H9 (cell line): ENCODE measurements around the gene OAF. TPM values are rescaled to one million over a fixed set of nuclear protein-coding genes. Genes with fewer than 3 reads are reported as not detected.
"Not testable (repeated sequence)": the region's sequence is repeated elsewhere in the genome, so short reads cannot be mapped to it uniquely, and the experiment has no call there.

Experiments used
- DNase-seq: peaks from one replicate; pipeline ENCODE4 v3.0.0-alpha.2; 2017
- H2AFZ ChIP-seq: one replicate; pipeline ENCODE4 v1.6.1; 2013; ENCODE audit warnings: mild to moderate bottlenecking, low read length, control low read depth, moderate library complexity
- H2AK5ac ChIP-seq: 2 replicates; pipeline ENCODE4 v1.6.1; 2013; ENCODE audit warnings: low read length, control low read depth, mixed read lengths; ENCODE audit not compliant: insufficient read length
- H2BK120ac ChIP-seq: one replicate; pipeline ENCODE4 v1.6.1; 2013; ENCODE audit warnings: low read depth, mild to moderate bottlenecking, low read length, control low read depth, inconsistent platforms; ENCODE audit not compliant: poor library complexity, severe bottlenecking
- H2BK12ac ChIP-seq: 2 replicates; pipeline ENCODE4 v1.6.1; 2013; ENCODE audit warnings: low read length, control low read depth, mixed read lengths, low read depth; ENCODE audit not compliant: insufficient read length
- H2BK15ac ChIP-seq: 2 replicates; pipeline ENCODE4 v1.6.1; 2013; ENCODE audit warnings: low read depth, low read length, control low read depth
- H2BK20ac ChIP-seq: one replicate; pipeline ENCODE4 v1.6.1; 2013; ENCODE audit warnings: low read depth, mild to moderate bottlenecking, low read length, control low read depth, inconsistent platforms; ENCODE audit not compliant: poor library complexity, severe bottlenecking
- H2BK5ac ChIP-seq: 2 replicates; pipeline ENCODE4 v1.6.1; 2013; ENCODE audit warnings: low read length, control low read depth, mixed read lengths; ENCODE audit not compliant: insufficient read length
- H3K14ac ChIP-seq: 2 replicates; pipeline ENCODE4 v1.6.1; 2013; ENCODE audit warnings: low read length, control low read depth; ENCODE audit not compliant: insufficient read depth
- H3K18ac ChIP-seq: 2 replicates; pipeline ENCODE4 v1.6.1; 2013; ENCODE audit warnings: low read depth, mild to moderate bottlenecking, mixed read lengths, low read length, control low read depth; ENCODE audit not compliant: insufficient read length
- H3K23ac ChIP-seq: 2 replicates; pipeline ENCODE4 v1.6.1; 2013; ENCODE audit warnings: low read length, control low read depth, mixed read lengths, low read depth; ENCODE audit not compliant: insufficient read length
- H3K23me2 ChIP-seq: 2 replicates; pipeline ENCODE4 v1.6.1; 2013; ENCODE audit warnings: low read depth, mild to moderate bottlenecking, mixed read lengths, low read length, control low read depth; ENCODE audit not compliant: insufficient read length, poor library complexity, severe bottlenecking
- H3K27ac ChIP-seq: 2 replicates; pipeline ENCODE4 v1.5.1; 2013; ENCODE audit warnings: low read length, control low read depth, mixed read lengths, low read depth; ENCODE audit not compliant: insufficient read length
- H3K27me3 ChIP-seq: 2 replicates; pipeline ENCODE4 v1.6.1; 2013; ENCODE audit warnings: low read length, control low read depth, inconsistent platforms; ENCODE audit not compliant: insufficient read depth
- H3K4ac ChIP-seq: 2 replicates; pipeline ENCODE4 v1.6.1; 2013; ENCODE audit warnings: low read depth, mild to moderate bottlenecking, control low read depth, inconsistent platforms, low read length, moderate library complexity
- H3K4me1 ChIP-seq: 2 replicates; pipeline ENCODE4 v1.6.1; 2013; ENCODE audit warnings: low read length, control low read depth, inconsistent platforms; ENCODE audit not compliant: insufficient read depth
- H3K4me2 ChIP-seq: 2 replicates; pipeline ENCODE4 v1.6.1; 2013; ENCODE audit warnings: low read length, control low read depth, mixed read lengths; ENCODE audit not compliant: insufficient read length, insufficient read depth
- H3K56ac ChIP-seq: 2 replicates; pipeline ENCODE4 v1.6.1; 2013; ENCODE audit warnings: low read depth, mild to moderate bottlenecking, mixed read lengths, low read length, control low read depth; ENCODE audit not compliant: insufficient read length
- H3K79me1 ChIP-seq: 2 replicates; pipeline ENCODE4 v1.6.1; 2013; ENCODE audit warnings: low read depth, mild to moderate bottlenecking, moderate library complexity, low read length, control low read depth, inconsistent platforms; ENCODE audit not compliant: insufficient read depth, poor library complexity, severe bottlenecking
- H3K79me2 ChIP-seq: 2 replicates; pipeline ENCODE4 v1.6.1; 2013; ENCODE audit warnings: low read length, control low read depth, inconsistent platforms; ENCODE audit not compliant: insufficient read depth
- H3K9ac ChIP-seq: 2 replicates; pipeline ENCODE4 v1.6.1; 2013; ENCODE audit warnings: low read length, control low read depth, mixed read lengths; ENCODE audit not compliant: insufficient read length; ENCODE audit errors: extremely low read depth
- H3K9me3 ChIP-seq: one replicate; pipeline ENCODE4 v1.6.1; 2013; ENCODE audit warnings: low read depth, low read length, inconsistent platforms; ENCODE audit not compliant: control insufficient read depth
- H3T11ph ChIP-seq: one replicate; pipeline ENCODE4 v1.6.1; 2013; ENCODE audit warnings: mild to moderate bottlenecking, low read length, control low read depth, inconsistent platforms
- H4K20me1 ChIP-seq: one replicate; pipeline ENCODE4 v1.6.1; 2013; ENCODE audit not compliant: control insufficient read depth, insufficient read length, insufficient read depth
- H4K5ac ChIP-seq: 2 replicates; pipeline ENCODE4 v1.6.1; 2013; ENCODE audit warnings: low read depth, mild to moderate bottlenecking, mixed read lengths, low read length, control low read depth; ENCODE audit not compliant: insufficient read length
- H4K8ac ChIP-seq: replicated peaks from 2 replicates; pipeline ENCODE4 v1.6.1; 2013; ENCODE audit warnings: low read length, control low read depth, mixed read lengths, low read depth; ENCODE audit not compliant: insufficient read length
- H4K91ac ChIP-seq: 2 replicates; pipeline ENCODE4 v1.6.1; 2013; ENCODE audit warnings: low read depth, mild to moderate bottlenecking, moderate library complexity, mixed read lengths, low read length, control low read depth; ENCODE audit not compliant: insufficient read length
- H3K27ac Mint-ChIP-seq, 3 experiments: 2 replicates in 2 of 3; 3 replicates in 1 of 3; pipeline ENCODE4 v1.8.0; 2020 to 2021; ENCODE audit warnings: mixed read lengths in 3 of 3, mild to moderate bottlenecking in 1 of 3, moderate library complexity in 1 of 3
- H3K27me3 Mint-ChIP-seq: 2 replicates; pipeline ENCODE4 v1.8.0; 2021; ENCODE audit warnings: low read depth, mild to moderate bottlenecking, moderate library complexity, mixed read lengths
- H3K36me3 Mint-ChIP-seq, 3 experiments: 2 replicates in 2 of 3; 3 replicates in 1 of 3; pipeline ENCODE4 v1.8.0; 2020 to 2021; ENCODE audit warnings: low read depth in 3 of 3, mixed read lengths in 3 of 3; ENCODE audit not compliant: insufficient read depth in 1 of 3
- H3K4me1 Mint-ChIP-seq, 2 experiments: 2 replicates each; pipeline ENCODE4 v1.8.0; 2020; ENCODE audit warnings: mixed read lengths in 2 of 2
- H3K4me3 Mint-ChIP-seq, 2 experiments: 2 replicates in 1 of 2; 3 replicates in 1 of 2; pipeline ENCODE4 v1.8.0; 2020 to 2021; ENCODE audit warnings: mild to moderate bottlenecking in 2 of 2, mixed read lengths in 2 of 2, moderate library complexity in 1 of 2
- H3K9me3 Mint-ChIP-seq, 2 experiments: 2 replicates in 1 of 2; 3 replicates in 1 of 2; pipeline ENCODE4 v1.8.0; 2020; ENCODE audit warnings: mild to moderate bottlenecking in 2 of 2, mixed read lengths in 2 of 2, moderate library complexity in 1 of 2
- WGBS: extraction: QIAGEN DNeasy Blood & Tissue Kit; methylation state at CpG from one replicate; pipeline ENCODE4 v1.1.7; 2013; ENCODE audit warnings: missing lambda C conversion rate, low lambda C conversion rate, mixed read lengths; ENCODE audit not compliant: insufficient read length; ENCODE audit errors: extremely low coverage; 5-methylcytosine and 5-hydroxymethylcytosine counted together
- total RNA-seq: library from RNA; stranded (reverse); gene quantifications from 2 replicates; pipeline ENCODE4 v1.2.1, GENCODE V29; 2021
- TF ChIP-seq, protein P1 (sequence below): fragments of 200-600 bp; sonication (generic); conservative IDR thresholded peaks from 3 replicates; pipeline ENCODE4 v1.8.0; 2021; ENCODE audit warnings: antibody characterized with exemption, mild to moderate bottlenecking

The OAF gene
- total RNA-seq, 1 experiment from 2014 or later, result 1.1 TPM

DNA sequence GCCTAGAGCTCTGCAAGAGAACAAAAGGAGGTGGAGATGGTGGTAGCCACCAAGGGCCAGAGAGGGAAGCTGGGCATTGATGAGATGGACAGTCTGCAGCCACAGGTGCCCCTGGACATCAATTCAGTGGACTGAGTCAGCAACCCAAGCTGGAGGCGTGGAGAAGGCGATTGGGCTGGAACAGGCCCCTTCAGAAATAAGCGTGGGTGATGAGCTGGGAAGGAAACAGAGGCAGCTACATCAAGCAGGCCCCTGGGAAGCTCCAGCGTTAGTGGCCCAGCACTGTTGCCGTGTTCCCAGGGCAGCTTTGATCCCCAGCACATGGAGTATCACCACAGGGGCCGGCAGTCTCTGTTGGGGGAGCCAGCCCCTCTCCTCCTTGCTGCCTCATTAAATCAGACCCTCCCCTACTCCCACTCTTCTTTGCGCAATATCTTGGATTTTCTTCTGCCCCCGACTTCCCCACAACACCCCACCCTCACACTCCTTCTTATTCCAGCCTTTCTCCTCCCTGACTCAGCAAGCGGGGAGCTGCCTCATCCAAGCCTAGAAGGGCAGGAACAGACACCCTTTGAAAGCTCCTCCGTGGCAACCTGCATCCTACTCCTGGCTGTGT lies 31.7 kb upstream of the OAF start:
- Histone ChIP-seq H4K91ac (no peak overlapping the region), H3K9ac (no peak overlapping the region), H3K56ac (no peak overlapping the region), H2BK20ac (no peak overlapping the region), H3K4me1 (no peaks in the 10 kb centered on the region; the same call in 1 of the 2 replicates), H4K5ac (no peak overlapping the region), H3K79me2 (no peaks in the 10 kb centered on the region), H2BK120ac (no peak overlapping the region), H3K79me1 (no peaks in the 10 kb centered on the region), H3K14ac (no peak overlapping the region), H2AK5ac (no peak overlapping the region), H3K18ac (no peak overlapping the region), H3K27me3 (peaks cover 10% of the 10 kb centered on the region), H2BK15ac (no peak overlapping the region), H2AFZ (no peak overlapping the region), H2BK12ac (no peak overlapping the region), H3K4ac (no peak overlapping the region), H3K4me2 (no peak overlapping the region), H2BK5ac (no peak overlapping the region), H3T11ph (no peak overlapping the region), H3K23ac (no peak overlapping the region), H4K8ac (no peak overlapping the region), H3K27ac (no peak overlapping the region), H3K23me2 (no peaks in the 10 kb centered on the region), H3K9me3 (no peaks in the 10 kb centered on the region), H4K20me1 (no peaks in the 10 kb centered on the region)
- no peak for DNase-seq
- Mint-ChIP-seq H3K4me3 (no peak overlapping the region), H3K27me3 (peaks cover 100% of the 10 kb centered on the region), H3K27ac (no peak overlapping the region), H3K4me1 (peaks cover 18 to 27% of the 10 kb centered on the region in 2 experiments), H3K9me3 (no peaks in the 10 kb centered on the region; a peak in 1 of 5 replicates), H3K36me3 (no peaks in the 10 kb centered on the region)
- TF ChIP-seq, protein P1, sequence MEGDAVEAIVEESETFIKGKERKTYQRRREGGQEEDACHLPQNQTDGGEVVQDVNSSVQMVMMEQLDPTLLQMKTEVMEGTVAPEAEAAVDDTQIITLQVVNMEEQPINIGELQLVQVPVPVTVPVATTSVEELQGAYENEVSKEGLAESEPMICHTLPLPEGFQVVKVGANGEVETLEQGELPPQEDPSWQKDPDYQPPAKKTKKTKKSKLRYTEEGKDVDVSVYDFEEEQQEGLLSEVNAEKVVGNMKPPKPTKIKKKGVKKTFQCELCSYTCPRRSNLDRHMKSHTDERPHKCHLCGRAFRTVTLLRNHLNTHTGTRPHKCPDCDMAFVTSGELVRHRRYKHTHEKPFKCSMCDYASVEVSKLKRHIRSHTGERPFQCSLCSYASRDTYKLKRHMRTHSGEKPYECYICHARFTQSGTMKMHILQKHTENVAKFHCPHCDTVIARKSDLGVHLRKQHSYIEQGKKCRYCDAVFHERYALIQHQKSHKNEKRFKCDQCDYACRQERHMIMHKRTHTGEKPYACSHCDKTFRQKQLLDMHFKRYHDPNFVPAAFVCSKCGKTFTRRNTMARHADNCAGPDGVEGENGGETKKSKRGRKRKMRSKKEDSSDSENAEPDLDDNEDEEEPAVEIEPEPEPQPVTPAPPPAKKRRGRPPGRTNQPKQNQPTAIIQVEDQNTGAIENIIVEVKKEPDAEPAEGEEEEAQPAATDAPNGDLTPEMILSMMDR, result no peak
- WGBS, result no CpG with 5 or more reads among the region's 10 CpGs

DNA sequence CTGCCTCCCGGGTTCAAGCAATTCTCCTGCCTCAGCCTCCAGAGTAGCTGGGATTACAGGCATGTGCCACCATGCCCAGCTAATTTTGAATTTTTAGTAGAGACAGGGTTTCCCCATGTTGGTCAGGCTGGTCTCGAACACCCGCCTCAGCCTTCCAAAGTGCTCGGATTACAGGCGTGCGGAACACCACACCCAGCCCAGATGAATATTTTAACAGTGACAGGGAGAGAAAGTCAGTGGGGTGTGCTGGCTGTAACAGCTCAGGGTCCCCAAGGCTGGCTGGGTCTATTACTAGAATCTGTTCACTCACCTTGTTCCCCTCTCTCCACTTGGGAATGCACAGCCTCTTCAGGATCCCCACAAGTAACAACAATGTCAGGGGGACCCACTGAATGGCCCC lies 30.8 kb upstream of the OAF start:
- not testable (repeated sequence) for H2AFZ ChIP-seq, H3K27ac ChIP-seq, H3K79me2 ChIP-seq, H4K8ac ChIP-seq, H4K5ac ChIP-seq, H2BK15ac ChIP-seq, H4K91ac ChIP-seq, H2BK5ac ChIP-seq, H3K23me2 ChIP-seq, H3K18ac ChIP-seq, H3K4me2 ChIP-seq, H4K20me1 ChIP-seq, H3K23ac ChIP-seq, H3K9me3 ChIP-seq, H2BK120ac ChIP-seq, H3K79me1 ChIP-seq, H3K4me1 ChIP-seq, H3K4me3 Mint-ChIP-seq, H2AK5ac ChIP-seq, H3K14ac ChIP-seq, H3K27ac Mint-ChIP-seq, DNase-seq, H3K4ac ChIP-seq, H2BK20ac ChIP-seq, H3K9me3 Mint-ChIP-seq, H3K9ac ChIP-seq, H2BK12ac ChIP-seq, H3T11ph ChIP-seq, H3K56ac ChIP-seq, H3K36me3 Mint-ChIP-seq
- Mint-ChIP-seq H3K4me1 (peaks cover 18 to 29% of the 10 kb centered on the region in 2 experiments), H3K27me3 (peaks cover 100% of the 10 kb centered on the region)
- peaks cover 10% of the 10 kb centered on the region for H3K27me3 ChIP-seq
- no CpG with 5 or more reads among the region's 6 CpGs for WGBS
